ENCODE data around the gene HPS5. TPM values are rescaled to one million over a fixed set of nuclear protein-coding genes. Genes with fewer than 3 reads are reported as not detected.

HPS5 gene
- total and polyA plus RNA-seq, 2 of the 13 experiments (the other 11 are each of a cell fraction or from before 2014, with no cell fraction given): 6.6 to 25.5 TPM

DNA sequence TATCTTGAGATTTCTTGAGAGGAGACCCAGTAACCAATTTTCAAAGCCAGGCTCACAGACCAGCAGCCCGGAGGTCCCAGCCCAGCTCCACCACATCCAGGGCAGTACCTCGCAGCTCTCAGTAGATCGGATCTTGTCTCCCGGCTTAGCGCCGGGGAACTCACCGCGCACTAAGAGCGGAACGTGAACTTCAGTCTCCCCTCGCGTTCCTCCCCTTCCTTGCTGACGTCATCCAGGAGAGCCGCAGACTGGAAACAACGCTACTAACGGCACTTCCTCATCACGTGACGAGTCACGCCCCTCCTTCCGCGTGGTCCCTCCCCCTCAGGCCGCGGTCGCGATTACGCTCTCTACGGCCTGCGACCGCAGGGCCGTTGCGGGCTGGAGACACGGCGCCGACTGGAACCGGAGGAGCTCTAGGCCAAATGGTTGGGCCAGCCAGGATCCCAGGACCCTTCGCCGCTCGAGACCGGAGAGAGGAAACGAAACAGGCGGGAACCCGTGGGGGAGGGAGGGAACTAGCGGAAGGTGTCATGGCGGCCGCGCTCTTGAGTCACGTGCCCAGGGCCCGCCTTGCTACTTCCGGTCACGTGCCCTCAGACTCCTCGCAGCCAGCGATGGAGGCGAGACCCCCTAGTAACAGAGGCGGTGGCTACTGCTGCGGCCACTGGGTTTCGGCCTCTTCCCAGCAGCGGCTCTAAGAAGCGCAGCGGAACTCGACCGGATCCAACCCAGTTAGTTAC is at the start of gene HPS5, which contains the start of gene GTF2H1 (continued):
- TF ChIP-seq ZNF629 (CRISPR knock-in tag; conservative IDR thresholded peaks at IDR 0.05) (no peak), SALL2 (CRISPR knock-in tag; IDR thresholded peaks at IDR 0.05) (peak; percentile 89; the same call in 1 of the 2 replicates), KLF13 (CRISPR knock-in tag; IDR thresholded peaks at IDR 0.05) (peak; percentile 98), SP5 (CRISPR knock-in tag; IDR thresholded peaks at IDR 0.05; ENCODE audit: borderline replicate concordance, low read depth) (peak; percentile 72), MATR3 (CRISPR knock-in tag; IDR thresholded peaks at IDR 0.05) (no peak), ARNT (IDR thresholded peaks at IDR 0.05) (no peak), ZIK1 (CRISPR knock-in tag; IDR thresholded peaks at IDR 0.05; ENCODE audit: borderline replicate concordance, low read depth) (peak; percentile 90), SNAPC2 (CRISPR knock-in tag; IDR thresholded peaks at IDR 0.05) (peak; percentile 83), ZNF44 (CRISPR knock-in tag; IDR thresholded peaks at IDR 0.05) (peak; percentile 97; the same call in 1 of the 2 replicates)
- TF ChIP-seq, protein P1, sequence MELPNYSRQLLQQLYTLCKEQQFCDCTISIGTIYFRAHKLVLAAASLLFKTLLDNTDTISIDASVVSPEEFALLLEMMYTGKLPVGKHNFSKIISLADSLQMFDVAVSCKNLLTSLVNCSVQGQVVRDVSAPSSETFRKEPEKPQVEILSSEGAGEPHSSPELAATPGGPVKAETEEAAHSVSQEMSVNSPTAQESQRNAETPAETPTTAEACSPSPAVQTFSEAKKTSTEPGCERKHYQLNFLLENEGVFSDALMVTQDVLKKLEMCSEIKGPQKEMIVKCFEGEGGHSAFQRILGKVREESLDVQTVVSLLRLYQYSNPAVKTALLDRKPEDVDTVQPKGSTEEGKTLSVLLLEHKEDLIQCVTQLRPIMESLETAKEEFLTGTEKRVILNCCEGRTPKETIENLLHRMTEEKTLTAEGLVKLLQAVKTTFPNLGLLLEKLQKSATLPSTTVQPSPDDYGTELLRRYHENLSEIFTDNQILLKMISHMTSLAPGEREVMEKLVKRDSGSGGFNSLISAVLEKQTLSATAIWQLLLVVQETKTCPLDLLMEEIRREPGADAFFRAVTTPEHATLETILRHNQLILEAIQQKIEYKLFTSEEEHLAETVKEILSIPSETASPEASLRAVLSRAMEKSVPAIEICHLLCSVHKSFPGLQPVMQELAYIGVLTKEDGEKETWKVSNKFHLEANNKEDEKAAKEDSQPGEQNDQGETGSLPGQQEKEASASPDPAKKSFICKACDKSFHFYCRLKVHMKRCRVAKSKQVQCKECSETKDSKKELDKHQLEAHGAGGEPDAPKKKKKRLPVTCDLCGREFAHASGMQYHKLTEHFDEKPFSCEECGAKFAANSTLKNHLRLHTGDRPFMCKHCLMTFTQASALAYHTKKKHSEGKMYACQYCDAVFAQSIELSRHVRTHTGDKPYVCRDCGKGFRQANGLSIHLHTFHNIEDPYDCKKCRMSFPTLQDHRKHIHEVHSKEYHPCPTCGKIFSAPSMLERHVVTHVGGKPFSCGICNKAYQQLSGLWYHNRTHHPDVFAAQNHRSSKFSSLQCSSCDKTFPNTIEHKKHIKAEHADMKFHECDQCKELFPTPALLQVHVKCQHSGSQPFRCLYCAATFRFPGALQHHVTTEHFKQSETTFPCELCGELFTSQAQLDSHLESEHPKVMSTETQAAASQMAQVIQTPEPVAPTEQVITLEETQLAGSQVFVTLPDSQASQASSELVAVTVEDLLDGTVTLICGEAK (IDR thresholded peaks at IDR 0.05): peak; percentile 28; the same call in 1 of the 2 replicates
- TF ChIP-seq, protein P1 (CRISPR knock-in tag; IDR thresholded peaks at IDR 0.05): peak; percentile 83
- TF ChIP-seq, protein P2, sequence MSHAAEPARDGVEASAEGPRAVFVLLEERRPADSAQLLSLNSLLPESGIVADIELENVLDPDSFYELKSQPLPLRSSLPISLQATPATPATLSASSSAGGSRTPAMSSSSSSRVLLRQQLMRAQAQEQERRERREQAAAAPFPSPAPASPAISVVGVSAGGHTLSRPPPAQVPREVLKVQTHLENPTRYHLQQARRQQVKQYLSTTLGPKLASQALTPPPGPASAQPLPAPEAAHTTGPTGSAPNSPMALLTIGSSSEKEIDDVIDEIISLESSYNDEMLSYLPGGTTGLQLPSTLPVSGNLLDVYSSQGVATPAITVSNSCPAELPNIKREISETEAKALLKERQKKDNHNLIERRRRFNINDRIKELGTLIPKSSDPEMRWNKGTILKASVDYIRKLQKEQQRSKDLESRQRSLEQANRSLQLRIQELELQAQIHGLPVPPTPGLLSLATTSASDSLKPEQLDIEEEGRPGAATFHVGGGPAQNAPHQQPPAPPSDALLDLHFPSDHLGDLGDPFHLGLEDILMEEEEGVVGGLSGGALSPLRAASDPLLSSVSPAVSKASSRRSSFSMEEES (CRISPR knock-in tag; IDR thresholded peaks at IDR 0.05): peak; percentile 99
- TF ChIP-seq, protein P3, sequence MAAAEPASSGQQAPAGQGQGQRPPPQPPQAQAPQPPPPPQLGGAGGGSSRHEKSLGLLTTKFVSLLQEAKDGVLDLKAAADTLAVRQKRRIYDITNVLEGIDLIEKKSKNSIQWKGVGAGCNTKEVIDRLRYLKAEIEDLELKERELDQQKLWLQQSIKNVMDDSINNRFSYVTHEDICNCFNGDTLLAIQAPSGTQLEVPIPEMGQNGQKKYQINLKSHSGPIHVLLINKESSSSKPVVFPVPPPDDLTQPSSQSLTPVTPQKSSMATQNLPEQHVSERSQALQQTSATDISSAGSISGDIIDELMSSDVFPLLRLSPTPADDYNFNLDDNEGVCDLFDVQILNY (CRISPR knock-in tag; conservative IDR thresholded peaks at IDR 0.05): peak; percentile 88
- TF ChIP-seq, protein P4, sequence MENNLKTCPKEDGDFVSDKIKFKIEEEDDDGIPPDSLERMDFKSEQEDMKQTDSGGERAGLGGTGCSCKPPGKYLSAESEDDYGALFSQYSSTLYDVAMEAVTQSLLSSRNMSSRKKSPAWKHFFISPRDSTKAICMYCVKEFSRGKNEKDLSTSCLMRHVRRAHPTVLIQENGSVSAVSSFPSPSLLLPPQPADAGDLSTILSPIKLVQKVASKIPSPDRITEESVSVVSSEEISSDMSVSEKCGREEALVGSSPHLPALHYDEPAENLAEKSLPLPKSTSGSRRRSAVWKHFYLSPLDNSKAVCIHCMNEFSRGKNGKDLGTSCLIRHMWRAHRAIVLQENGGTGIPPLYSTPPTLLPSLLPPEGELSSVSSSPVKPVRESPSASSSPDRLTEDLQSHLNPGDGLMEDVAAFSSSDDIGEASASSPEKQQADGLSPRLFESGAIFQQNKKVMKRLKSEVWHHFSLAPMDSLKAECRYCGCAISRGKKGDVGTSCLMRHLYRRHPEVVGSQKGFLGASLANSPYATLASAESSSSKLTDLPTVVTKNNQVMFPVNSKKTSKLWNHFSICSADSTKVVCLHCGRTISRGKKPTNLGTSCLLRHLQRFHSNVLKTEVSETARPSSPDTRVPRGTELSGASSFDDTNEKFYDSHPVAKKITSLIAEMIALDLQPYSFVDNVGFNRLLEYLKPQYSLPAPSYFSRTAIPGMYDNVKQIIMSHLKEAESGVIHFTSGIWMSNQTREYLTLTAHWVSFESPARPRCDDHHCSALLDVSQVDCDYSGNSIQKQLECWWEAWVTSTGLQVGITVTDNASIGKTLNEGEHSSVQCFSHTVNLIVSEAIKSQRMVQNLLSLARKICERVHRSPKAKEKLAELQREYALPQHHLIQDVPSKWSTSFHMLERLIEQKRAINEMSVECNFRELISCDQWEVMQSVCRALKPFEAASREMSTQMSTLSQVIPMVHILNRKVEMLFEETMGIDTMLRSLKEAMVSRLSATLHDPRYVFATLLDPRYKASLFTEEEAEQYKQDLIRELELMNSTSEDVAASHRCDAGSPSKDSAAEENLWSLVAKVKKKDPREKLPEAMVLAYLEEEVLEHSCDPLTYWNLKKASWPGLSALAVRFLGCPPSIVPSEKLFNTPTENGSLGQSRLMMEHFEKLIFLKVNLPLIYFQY (CRISPR knock-in tag; IDR thresholded peaks at IDR 0.05; ENCODE audit: borderline replicate concordance): peak; percentile 87
